Stomach (tissue), 9 donors: ENCODE data around the gene HIGD2A. TPM values are rescaled to one million over a fixed set of nuclear protein-coding genes. Genes with fewer than 3 reads are reported as not detected.
A peak's percentile ranks its signal among the peaks of the same experiment; 100 is the strongest.

Experiments used
- DNase-seq, 2 donors: peaks; one replicate each; pipeline versions ENCODE4 v3.0.0 to v3.0.0-alpha.2; 2013 to 2019
- H3K27ac ChIP-seq, 5 donors: fragments of 200-600 bp in 4 of 5; sonication (generic) in 4 of 5; one replicate each; pipeline ENCODE4 v1.5.1; 2013 to 2019; ENCODE audit warnings: mild to moderate bottlenecking in 1 of 5, moderate library complexity in 1 of 5
- H3K27me3 ChIP-seq, 3 donors: fragments of 200-600 bp; sonication (generic); one replicate each; pipeline ENCODE4 v1.5.1; 2017 to 2019; ENCODE audit warnings: mixed run types in 1 of 3
- H3K36me3 ChIP-seq, 4 donors: fragments of 200-600 bp; sonication (generic); 1 replicate in 3 of 4; 2 replicates in 1 of 4; pipeline ENCODE4 v1.5.1; 2016 to 2019
- H3K4me1 ChIP-seq, 4 donors: fragments of 200-600 bp; sonication (generic); one replicate each; pipeline ENCODE4 v1.5.1; 2016 to 2019
- H3K4me3 ChIP-seq, 4 donors: fragments of 200-600 bp; sonication (generic) in 3 of 4; one replicate each; pipeline ENCODE4 v1.5.1; 2016 to 2019; ENCODE audit warnings: mild to moderate bottlenecking in 1 of 4
- H3K9me3 ChIP-seq, 4 donors: fragments of 200-600 bp; sonication (generic); one replicate each; pipeline ENCODE4 v1.5.1; 2016 to 2019
- EP300 ChIP-seq: sonication (generic); formaldehyde crosslinking; IDR thresholded peaks from one replicate; pipeline ENCODE4 v1.6.1; 2017; ENCODE audit warnings: antibody characterized with exemption
- POLR2A ChIP-seq, 4 donors: fragments of 450-650 bp; IDR thresholded peaks; one replicate each; pipeline ENCODE4 v1.6.1; 2016; ENCODE audit warnings: antibody characterized with exemption in 4 of 4, control low read depth in 2 of 4, mild to moderate bottlenecking in 1 of 4, moderate library complexity in 1 of 4
- POLR2AphosphoS5 ChIP-seq, 3 donors: sonication (generic); formaldehyde crosslinking; IDR thresholded peaks; one replicate each; pipeline ENCODE4 v1.6.1; 2016; ENCODE audit warnings: antibody characterized with exemption in 3 of 3
- WGBS, 5 donors: extraction: QIAGEN DNeasy Blood & Tissue Kit in 3 of 5; methylation state at CpG; one replicate each; pipeline versions ENCODE4 v1.1.5 to v1.1.7; 2013 to 2018; 5-methylcytosine and 5-hydroxymethylcytosine counted together
- intact Hi-C: fragments of 100-400 bp; cut with DNase I; formaldehyde crosslinking; loops from one replicate; pipeline ENCODE4 v1.15.1; 2023; ENCODE audit warnings: low total_unique reads
- polyA plus RNA-seq, 3 donors: library from polyadenylated mRNA; stranded (reverse); fragments of 200-250 nt; gene quantifications; one replicate each; pipeline ENCODE4 v1.2.3, GENCODE V29; 2013
- total RNA-seq, 5 donors: library from RNA; depleted of rRNA; stranded (reverse); fragments of >200 nt; gene quantifications; one replicate each; pipeline versions ENCODE4 v1.1.0 to v1.2.3, GENCODE V29; 2014 to 2016
- TF ChIP-seq, protein P1 (sequence below), 7 experiments: fragments of 450-650 bp in 4 of 7; fragments of 200-600 bp in 3 of 7; sonication (generic) in 3 of 7; IDR thresholded peaks; one replicate each; pipeline ENCODE4 v1.5.1; 2016 to 2019; ENCODE audit warnings: antibody characterized with exemption in 7 of 7, control low read depth in 2 of 7, mild to moderate bottlenecking in 1 of 7
- donor health status: healthy with polysubstance abuse.
- donor health status: Bipolar disorder and iron deficiency.
- donor health status: healthy.

The HIGD2A gene
- total and polyA plus RNA-seq, 8 donors: 47.2 to 248 (median 216) TPM

DNA sequence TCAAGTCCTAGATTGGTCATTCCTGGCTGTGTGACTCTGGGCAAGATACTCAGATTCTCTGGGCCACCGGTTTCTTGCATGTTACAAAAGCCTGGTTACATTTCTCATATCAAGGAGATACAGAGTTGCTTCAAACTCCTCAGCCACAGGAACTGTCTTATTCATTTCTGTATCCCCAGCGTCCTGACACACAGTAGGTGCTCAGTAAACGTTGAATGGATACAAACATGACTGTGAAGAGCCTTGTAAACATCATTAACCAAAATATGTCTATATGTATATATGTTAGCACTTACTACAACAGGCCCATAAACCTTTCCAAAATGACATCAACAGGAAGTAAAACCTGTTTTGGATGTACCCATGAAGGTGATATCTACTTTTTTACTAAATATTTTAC is 26.2 kb downstream of the HIGD2A start:
- Histone ChIP-seq H3K4me3 (peak overlapping the region; percentile 84 to 99 (median 94)), H3K9me3 (no peaks in the 10 kb centered on the region), H3K27ac (peak overlapping the region in 4 of 5 donors; percentile 94 to 96 (median 95)), H3K27me3 (no peaks in the 10 kb centered on the region), H3K36me3 (peaks cover 0 to 18% (median 7%) of the 10 kb centered on the region in 4 donors), H3K4me1 (peaks cover 49 to 63% (median 55%) of the 10 kb centered on the region in 4 donors)
- WGBS, 5 donors: 60 to 69% (median 63%) methylated on average over 3 of the region's 3 CpGs
- peak in 1 of 2 donors; percentile 5 for DNase-seq
- TF ChIP-seq POLR2AphosphoS5 (IDR thresholded peaks at IDR 0.05) (no peak), POLR2A (IDR thresholded peaks at IDR 0.05) (no peak), EP300 (no peak)
- TF ChIP-seq, protein P1, sequence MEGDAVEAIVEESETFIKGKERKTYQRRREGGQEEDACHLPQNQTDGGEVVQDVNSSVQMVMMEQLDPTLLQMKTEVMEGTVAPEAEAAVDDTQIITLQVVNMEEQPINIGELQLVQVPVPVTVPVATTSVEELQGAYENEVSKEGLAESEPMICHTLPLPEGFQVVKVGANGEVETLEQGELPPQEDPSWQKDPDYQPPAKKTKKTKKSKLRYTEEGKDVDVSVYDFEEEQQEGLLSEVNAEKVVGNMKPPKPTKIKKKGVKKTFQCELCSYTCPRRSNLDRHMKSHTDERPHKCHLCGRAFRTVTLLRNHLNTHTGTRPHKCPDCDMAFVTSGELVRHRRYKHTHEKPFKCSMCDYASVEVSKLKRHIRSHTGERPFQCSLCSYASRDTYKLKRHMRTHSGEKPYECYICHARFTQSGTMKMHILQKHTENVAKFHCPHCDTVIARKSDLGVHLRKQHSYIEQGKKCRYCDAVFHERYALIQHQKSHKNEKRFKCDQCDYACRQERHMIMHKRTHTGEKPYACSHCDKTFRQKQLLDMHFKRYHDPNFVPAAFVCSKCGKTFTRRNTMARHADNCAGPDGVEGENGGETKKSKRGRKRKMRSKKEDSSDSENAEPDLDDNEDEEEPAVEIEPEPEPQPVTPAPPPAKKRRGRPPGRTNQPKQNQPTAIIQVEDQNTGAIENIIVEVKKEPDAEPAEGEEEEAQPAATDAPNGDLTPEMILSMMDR (IDR thresholded peaks at IDR 0.05): no peak
- intact Hi-C loops: no loop called here

DNA sequence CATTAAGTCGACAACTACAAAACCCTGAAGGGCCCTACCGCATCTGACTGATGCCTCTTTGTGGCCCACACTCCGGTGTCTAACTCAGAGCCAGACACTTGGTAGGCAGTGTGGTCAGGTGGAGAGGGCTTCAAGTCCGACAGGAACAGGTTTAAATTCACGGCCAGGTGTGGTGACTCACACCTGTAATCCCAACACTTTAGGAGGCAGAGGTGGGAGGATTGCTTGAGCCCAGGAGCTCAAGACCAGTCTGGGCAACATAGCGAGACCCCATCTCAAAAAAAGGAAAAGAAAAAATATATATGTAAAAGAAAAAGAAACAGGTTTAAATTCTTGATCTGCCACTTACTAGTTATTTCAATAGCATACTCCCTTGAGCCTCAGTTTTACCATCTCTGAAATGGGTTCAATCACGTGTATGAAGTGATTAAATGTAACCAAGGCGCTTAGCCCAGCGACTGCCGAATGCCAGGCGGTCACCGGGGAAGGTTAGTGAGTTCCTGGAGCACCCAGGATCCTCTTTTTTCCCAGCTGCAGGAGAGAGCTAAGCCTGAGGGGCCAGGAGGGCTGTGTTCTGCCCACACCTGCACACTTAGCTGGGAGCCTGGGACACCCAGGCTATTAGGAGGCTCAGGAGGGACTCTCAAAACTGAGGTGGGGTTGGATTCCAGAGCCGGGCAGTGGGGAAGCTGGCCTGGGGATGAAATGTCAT is 26.8 kb downstream of the HIGD2A start:
- Histone ChIP-seq H3K27ac (peak overlapping the region; percentile 93 to 96 (median 94)), H3K4me1 (peaks cover 49 to 63% (median 55%) of the 10 kb centered on the region in 4 donors), H3K4me3 (peak overlapping the region; percentile 84 to 99 (median 94)), H3K9me3 (no peaks in the 10 kb centered on the region), H3K27me3 (no peaks in the 10 kb centered on the region), H3K36me3 (peaks cover 0 to 11% (median 0%) of the 10 kb centered on the region in 4 donors)
- 50 to 62% (median 59%) methylated on average over 13 of the region's 13 CpGs for WGBS, 5 donors
- DNase-seq: peak in 1 of 2 donors; percentile 14
- TF ChIP-seq POLR2AphosphoS5 (IDR thresholded peaks at IDR 0.05) (no peak), EP300 (no peak), POLR2A (IDR thresholded peaks at IDR 0.05) (no peak)
- TF ChIP-seq, protein P1 (IDR thresholded peaks at IDR 0.05): no peak
- intact Hi-C loops: no loop called here

DNA sequence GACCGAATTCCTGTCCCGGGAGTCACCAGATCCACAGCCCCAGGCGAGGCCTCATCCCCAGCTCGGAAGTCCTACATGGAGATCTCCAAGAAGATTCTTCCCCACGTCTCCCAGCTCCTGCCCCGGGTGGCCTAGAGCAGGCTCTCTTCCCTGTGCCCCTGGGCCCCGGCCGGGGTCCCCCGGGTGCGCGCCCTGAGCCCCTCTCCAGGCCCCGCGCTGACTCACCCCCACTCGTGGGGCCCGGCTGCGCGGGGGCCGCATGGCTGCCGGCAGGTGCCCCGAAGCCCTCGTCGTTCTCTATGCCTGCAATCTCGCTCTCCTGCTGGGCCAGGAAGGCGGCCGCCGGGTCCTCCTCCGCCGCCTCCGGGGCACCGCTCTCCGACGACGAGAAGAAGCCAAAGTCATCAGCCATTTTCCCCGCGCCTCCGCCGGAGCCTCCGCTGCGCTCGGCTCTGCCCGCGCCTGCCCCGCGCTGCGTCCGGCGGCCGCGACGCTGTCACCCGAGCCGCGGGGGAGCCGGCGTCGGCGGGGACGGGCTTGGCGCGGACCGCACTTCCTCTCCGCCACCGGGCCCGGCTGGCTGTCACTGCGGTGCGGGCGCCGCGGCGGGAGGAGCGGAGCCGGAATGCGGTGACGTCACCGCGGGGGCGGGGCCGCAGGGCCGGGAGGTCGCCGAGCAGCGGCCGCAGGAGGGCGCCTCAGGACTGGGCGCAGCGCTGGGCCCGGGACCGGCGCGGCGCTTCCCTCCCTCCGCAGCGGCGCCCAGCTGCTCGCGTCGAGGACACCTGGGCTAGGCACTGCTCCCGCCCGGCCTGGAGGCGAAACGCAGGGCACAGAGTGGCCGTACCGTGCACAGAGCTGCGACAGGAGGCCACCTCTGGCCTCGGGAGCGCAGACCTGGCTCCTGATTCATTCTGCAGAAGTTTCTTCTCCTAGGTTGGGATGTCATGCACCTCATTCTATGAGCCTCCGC is 27.7 kb downstream of the HIGD2A start, which contains the start of gene CLTB:
Gene CLTB (minus strand): TSS at position 588 of the 973 bp plus-strand sequence. CDS start 176 bp downstream, at position 412.
- peak; percentile 96 to 97 for DNase-seq
- no peaks in the 10 kb centered on the region for H3K27me3 ChIP-seq
- peaks cover 49 to 56% (median 52%) of the 10 kb centered on the region in 4 donors for H3K4me1 ChIP-seq
- H3K27ac ChIP-seq: peak within 1 kb of the TSS; percentile 93 to 96 (median 94)
- H3K9me3 ChIP-seq: no peaks in the 10 kb centered on the region
- peaks cover 0 to 2% (median 0%) of the 10 kb centered on the region in 4 donors for H3K36me3 ChIP-seq
- 1 to 3% (median 1%) methylated on average over 41 to 107 of the region's 107 CpGs for WGBS, 5 donors
- no peak for TF ChIP-seq POLR2A (IDR thresholded peaks at IDR 0.05)
- TF ChIP-seq, protein P1 (IDR thresholded peaks at IDR 0.05): peak in 5 of 7 experiments; percentile 26 to 92 (median 68)
- TF ChIP-seq EP300: no peak
- peak; percentile 44 to 95 (median 89) for TF ChIP-seq POLR2AphosphoS5 (IDR thresholded peaks at IDR 0.05)
- peak within 1 kb of the TSS; percentile 84 to 99 (median 94) for H3K4me3 ChIP-seq
- intact Hi-C loops: no loop called here

DNA sequence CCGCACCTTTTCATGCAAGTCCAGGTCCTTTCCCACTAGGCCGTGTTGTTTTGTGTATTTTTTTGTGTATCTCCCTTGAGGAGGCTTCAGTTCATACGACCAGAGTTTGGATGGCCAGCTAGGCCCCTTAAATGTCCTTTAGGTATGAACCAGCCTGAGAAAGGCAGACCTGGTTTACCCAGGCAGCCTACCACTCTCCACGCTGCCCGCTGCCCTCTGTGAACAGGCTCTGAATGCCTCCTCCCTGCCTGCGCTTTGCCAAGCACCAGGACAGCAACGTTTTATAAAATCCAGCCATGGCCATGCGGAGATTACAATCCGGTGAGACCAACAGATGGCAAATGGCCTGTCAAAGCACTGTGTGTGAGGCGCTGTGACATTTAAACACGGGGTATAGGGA is 28.4 kb downstream of the HIGD2A start:
- H3K27me3 ChIP-seq: no peaks in the 10 kb centered on the region
- peak overlapping the region; percentile 84 to 99 (median 94) for H3K4me3 ChIP-seq
- DNase-seq: peak in 1 of 2 donors; percentile 12
- TF ChIP-seq POLR2AphosphoS5 (IDR thresholded peaks at IDR 0.05) (no peak), POLR2A (IDR thresholded peaks at IDR 0.05) (no peak), EP300 (no peak)
- TF ChIP-seq, protein P1 (IDR thresholded peaks at IDR 0.05): no peak
- WGBS, 5 donors: 81 to 89% (median 86%) methylated on average over 11 of the region's 11 CpGs
- intact Hi-C loops: no loop called here
- no peaks in the 10 kb centered on the region for H3K9me3 ChIP-seq
- no peaks in the 10 kb centered on the region for H3K36me3 ChIP-seq
- peaks cover 45 to 49% (median 47%) of the 10 kb centered on the region in 4 donors for H3K4me1 ChIP-seq
- peak overlapping the region in 4 of 5 donors; percentile 79 to 96 (median 95) for H3K27ac ChIP-seq
